ENCODE results near the gene ZGRF1.

GRCh38 chr4:112563431-112564200 lies 73.1 kb downstream of the ZGRF1 start:
- no peak for TF ChIP-seq MAFK (IDR thresholded peaks at IDR 0.05; ENCODE audit: partially characterized antibody)
- TF ChIP-seq CHD2 (IDR thresholded peaks at IDR 0.05; ENCODE audit: low read length, partially characterized antibody) = no peak

Data from A549 (cell line).